Astrocyte (in vitro differentiated cells and primary cell): Measurements from ENCODE around the gene CMBL. TPM values are rescaled to one million over a fixed set of nuclear protein-coding genes. Genes with fewer than 3 reads are reported as not detected.

Source experiments
- DNase-seq: peaks from one replicate; pipeline ENCODE4 v3.0.0-alpha.2; 2010; ENCODE audit warnings: low read depth
- FAIRE-seq: peaks from 2 replicates; lab custom pipeline; 2011; peaks lifted over from hg19 to GRCh38; lab: Jason Lieb, UNC
- H2AFZ ChIP-seq: 2 replicates; pipeline ENCODE4 v1.6.0; 2012; ENCODE audit warnings: low read depth, low read length, inconsistent platforms
- H3K27ac ChIP-seq: 2 replicates; pipeline ENCODE4 v1.5.1; 2011; ENCODE audit warnings: low read depth, low read length, inconsistent platforms
- H3K27me3 ChIP-seq: 2 replicates; pipeline ENCODE4 v1.6.0; 2011; ENCODE audit warnings: low read length, inconsistent platforms; ENCODE audit not compliant: insufficient read depth
- H3K36me3 ChIP-seq: 2 replicates; pipeline ENCODE4 v1.5.1; 2011; ENCODE audit warnings: low read length, inconsistent platforms; ENCODE audit not compliant: insufficient read depth
- H3K4me1 ChIP-seq: 2 replicates; pipeline ENCODE4 v1.5.1; 2011; ENCODE audit warnings: low read length, inconsistent platforms; ENCODE audit not compliant: insufficient read depth
- H3K4me2 ChIP-seq: 2 replicates; pipeline ENCODE4 v1.6.0; 2012; ENCODE audit warnings: low read length, inconsistent platforms
- H3K4me3 ChIP-seq: 2 replicates; pipeline ENCODE4 v1.5.1; 2011; ENCODE audit warnings: low read depth, mild to moderate bottlenecking, low read length, inconsistent platforms; ENCODE audit not compliant: insufficient read depth
- H3K79me2 ChIP-seq: 2 replicates; pipeline ENCODE4 v1.6.0; 2012; ENCODE audit warnings: mild to moderate bottlenecking, low read length, inconsistent platforms; ENCODE audit not compliant: insufficient read depth
- H3K9ac ChIP-seq: 2 replicates; pipeline ENCODE4 v1.6.0; 2012; ENCODE audit warnings: mild to moderate bottlenecking, low read length, inconsistent platforms
- H3K9me3 ChIP-seq: 2 replicates; pipeline ENCODE4 v1.5.1; 2012; ENCODE audit warnings: low read depth, mild to moderate bottlenecking, low read length, inconsistent platforms; ENCODE audit not compliant: insufficient read depth
- H4K20me1 ChIP-seq: 2 replicates; pipeline ENCODE4 v1.6.0; 2012; ENCODE audit warnings: low read length, inconsistent platforms; ENCODE audit not compliant: insufficient read depth
- H3K27ac Mint-ChIP-seq: one replicate; pipeline ENCODE4 v1.8.0; 2021; ENCODE audit warnings: mild to moderate bottlenecking, mixed read lengths; ENCODE audit not compliant: unreplicated experiment
- H3K27me3 Mint-ChIP-seq: one replicate; pipeline ENCODE4 v1.8.0; 2021; ENCODE audit warnings: low read depth, mixed read lengths; ENCODE audit not compliant: unreplicated experiment
- H3K36me3 Mint-ChIP-seq: one replicate; pipeline ENCODE4 v1.8.0; 2021; ENCODE audit warnings: low read depth, mixed read lengths; ENCODE audit not compliant: unreplicated experiment
- H3K4me1 Mint-ChIP-seq: one replicate; pipeline ENCODE4 v1.8.0; 2021; ENCODE audit warnings: low read depth, mixed read lengths; ENCODE audit not compliant: unreplicated experiment
- H3K4me3 Mint-ChIP-seq: one replicate; pipeline ENCODE4 v1.8.0; 2021; ENCODE audit warnings: mild to moderate bottlenecking, moderate library complexity, mixed read lengths; ENCODE audit not compliant: unreplicated experiment
- H3K9me3 Mint-ChIP-seq: one replicate; pipeline ENCODE4 v1.8.0; 2021; ENCODE audit warnings: mild to moderate bottlenecking, mixed read lengths; ENCODE audit not compliant: unreplicated experiment
- EZH2 ChIP-seq: IDR thresholded peaks from 2 replicates; pipeline ENCODE4 v1.6.1; 2012; ENCODE audit warnings: mild to moderate bottlenecking, low read length, inconsistent platforms; ENCODE audit not compliant: insufficient read depth
- total RNA-seq: library from RNA; stranded (reverse); gene quantifications from 2 replicates; pipeline ENCODE4 v1.2.1, GENCODE V29; 2021
- TF ChIP-seq, protein P1 (sequence below): IDR thresholded peaks from 2 replicates; pipeline ENCODE4 v1.5.1; 2011; ENCODE audit warnings: low read depth, mild to moderate bottlenecking, inconsistent platforms, low read length, moderate library complexity; ENCODE audit not compliant: insufficient read depth

The CMBL gene
- total RNA-seq, 1 donor from 2014 or later = 39.7 TPM

DNA sequence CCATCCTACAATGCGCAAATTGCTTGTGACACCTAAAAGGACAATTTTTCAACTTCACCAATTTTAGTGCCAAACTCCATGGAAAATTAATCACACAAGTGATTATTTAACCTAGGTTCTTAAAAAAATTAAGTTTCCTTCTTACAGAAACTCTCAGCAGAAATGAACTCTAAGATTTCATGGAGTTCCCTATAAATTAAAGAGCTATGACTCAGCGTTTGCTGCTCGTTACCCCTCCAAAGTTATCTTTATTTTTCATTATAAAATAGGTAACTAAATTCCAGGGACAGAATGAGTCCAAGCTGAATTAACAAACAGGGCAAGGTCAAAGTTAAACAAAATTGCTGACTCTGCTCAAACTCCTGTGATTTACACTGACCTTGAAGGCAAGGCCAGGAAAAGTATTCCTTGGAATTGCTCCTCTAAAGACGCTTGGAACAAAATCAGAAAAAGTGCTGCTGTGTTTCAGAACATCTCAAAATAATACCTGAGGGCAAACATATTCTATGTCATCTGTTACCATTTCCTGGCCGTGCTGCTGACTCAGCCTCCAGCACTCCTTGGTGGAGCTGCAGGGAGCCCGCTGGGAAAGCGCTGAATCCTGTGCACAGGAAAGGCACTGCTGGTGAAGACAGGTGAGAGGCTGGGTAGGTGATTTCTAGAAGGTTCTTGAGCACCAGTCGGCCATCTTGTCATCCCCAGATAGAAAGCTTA lies 2.5 kb upstream of the CMBL start:
- no peak overlapping the region for H3K9ac ChIP-seq
- H3K27me3 Mint-ChIP-seq = peaks cover 7% of the 10 kb centered on the region
- peaks cover 26% of the 10 kb centered on the region for H3K4me1 Mint-ChIP-seq
- H3K27ac Mint-ChIP-seq = peak overlapping the region; percentile 30
- no peak overlapping the region for H2AFZ ChIP-seq
- H3K27me3 ChIP-seq = no peaks in the 10 kb centered on the region
- DNase-seq = peak; percentile 48
- H3K4me1 ChIP-seq = peaks cover 11% of the 10 kb centered on the region
- no peak overlapping the region for H3K27ac ChIP-seq
- TF ChIP-seq EZH2 = no peak
- TF ChIP-seq, protein P1, sequence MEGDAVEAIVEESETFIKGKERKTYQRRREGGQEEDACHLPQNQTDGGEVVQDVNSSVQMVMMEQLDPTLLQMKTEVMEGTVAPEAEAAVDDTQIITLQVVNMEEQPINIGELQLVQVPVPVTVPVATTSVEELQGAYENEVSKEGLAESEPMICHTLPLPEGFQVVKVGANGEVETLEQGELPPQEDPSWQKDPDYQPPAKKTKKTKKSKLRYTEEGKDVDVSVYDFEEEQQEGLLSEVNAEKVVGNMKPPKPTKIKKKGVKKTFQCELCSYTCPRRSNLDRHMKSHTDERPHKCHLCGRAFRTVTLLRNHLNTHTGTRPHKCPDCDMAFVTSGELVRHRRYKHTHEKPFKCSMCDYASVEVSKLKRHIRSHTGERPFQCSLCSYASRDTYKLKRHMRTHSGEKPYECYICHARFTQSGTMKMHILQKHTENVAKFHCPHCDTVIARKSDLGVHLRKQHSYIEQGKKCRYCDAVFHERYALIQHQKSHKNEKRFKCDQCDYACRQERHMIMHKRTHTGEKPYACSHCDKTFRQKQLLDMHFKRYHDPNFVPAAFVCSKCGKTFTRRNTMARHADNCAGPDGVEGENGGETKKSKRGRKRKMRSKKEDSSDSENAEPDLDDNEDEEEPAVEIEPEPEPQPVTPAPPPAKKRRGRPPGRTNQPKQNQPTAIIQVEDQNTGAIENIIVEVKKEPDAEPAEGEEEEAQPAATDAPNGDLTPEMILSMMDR = no peak
- peaks cover 4% of the 10 kb centered on the region for H3K9me3 Mint-ChIP-seq
- peaks cover 5% of the 10 kb centered on the region for H4K20me1 ChIP-seq
- H3K4me2 ChIP-seq = peak overlapping the region; percentile 40
- no peaks in the 10 kb centered on the region for H3K79me2 ChIP-seq
- H3K9me3 ChIP-seq = no peaks in the 10 kb centered on the region
- H3K4me3 ChIP-seq = no peak overlapping the region
- no peaks in the 10 kb centered on the region for H3K36me3 ChIP-seq
- H3K4me3 Mint-ChIP-seq = no peak overlapping the region
- H3K36me3 Mint-ChIP-seq = no peaks in the 10 kb centered on the region
- no peak for FAIRE-seq

DNA sequence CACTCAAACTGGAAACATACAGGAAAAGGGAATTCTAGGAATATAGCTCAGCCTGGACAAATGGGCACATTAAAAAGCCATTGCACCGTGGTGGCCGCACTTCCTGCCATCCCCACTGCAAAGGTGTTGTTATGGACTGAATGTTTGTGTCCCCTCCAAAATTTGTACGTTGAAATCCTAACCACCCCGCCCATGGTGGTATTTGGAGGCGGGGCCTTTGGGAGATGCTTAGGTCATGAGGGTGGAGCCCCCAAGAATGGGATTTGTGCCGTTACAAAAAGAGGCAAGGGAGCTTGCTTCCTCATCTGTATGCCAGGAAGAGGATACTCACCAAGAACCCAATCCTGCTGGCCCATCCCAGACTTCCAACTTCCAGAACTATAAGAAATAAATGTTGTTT lies 1.1 kb upstream of the CMBL start:
- FAIRE-seq (no peak), DNase-seq (no peak)
- Histone ChIP-seq H3K27me3 (no peaks in the 10 kb centered on the region), H3K4me3 (no peak overlapping the region), H3K4me1 (peaks cover 11% of the 10 kb centered on the region), H3K9ac (no peak overlapping the region), H3K9me3 (no peaks in the 10 kb centered on the region), H4K20me1 (peaks cover 5% of the 10 kb centered on the region), H3K36me3 (no peaks in the 10 kb centered on the region), H2AFZ (no peak overlapping the region), H3K27ac (no peak overlapping the region), H3K79me2 (peaks cover 10% of the 10 kb centered on the region), H3K4me2 (no peak overlapping the region)
- Mint-ChIP-seq H3K4me3 (peak overlapping the region; percentile 9), H3K36me3 (peaks cover 2% of the 10 kb centered on the region), H3K27ac (no peak overlapping the region), H3K9me3 (peaks cover 7% of the 10 kb centered on the region), H3K4me1 (peaks cover 26% of the 10 kb centered on the region), H3K27me3 (peaks cover 3% of the 10 kb centered on the region)
- no peak for TF ChIP-seq EZH2
- TF ChIP-seq, protein P1 = no peak

DNA sequence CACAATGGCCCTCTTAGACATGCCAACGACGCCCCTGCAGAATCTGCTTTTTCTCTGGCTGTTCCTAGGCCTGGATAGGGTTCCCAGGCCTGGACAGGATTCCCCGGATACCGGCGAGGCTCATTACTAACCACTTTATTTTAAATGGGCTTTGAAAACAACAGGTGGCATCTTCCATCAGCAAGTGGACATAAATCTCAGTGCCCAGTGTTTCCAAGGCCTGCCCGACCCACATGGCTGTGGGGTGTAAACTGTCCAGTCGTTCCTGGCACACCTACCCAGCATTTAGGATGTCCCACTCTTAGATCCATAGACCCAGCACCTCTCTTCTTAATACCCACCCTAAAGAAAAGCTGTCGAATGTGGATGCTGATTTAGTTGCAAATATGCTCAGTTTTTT lies 896 bp downstream of the CMBL start:
- H3K4me3 ChIP-seq = peak overlapping the region; percentile 75
- H3K36me3 Mint-ChIP-seq = peaks cover 2% of the 10 kb centered on the region
- DNase-seq = no peak
- peaks cover 7% of the 10 kb centered on the region for H3K9me3 Mint-ChIP-seq
- TF ChIP-seq, protein P1 = no peak
- no peak for TF ChIP-seq EZH2
- peak overlapping the region; percentile 88 for H3K4me3 Mint-ChIP-seq
- no peak for FAIRE-seq
- H3K27me3 ChIP-seq = no peaks in the 10 kb centered on the region
- H3K4me2 ChIP-seq = peak overlapping the region; percentile 90
- no peaks in the 10 kb centered on the region for H3K27me3 Mint-ChIP-seq
- peaks cover 11% of the 10 kb centered on the region for H3K4me1 ChIP-seq
- H3K9ac ChIP-seq = peak overlapping the region; percentile 87
- peaks cover 10% of the 10 kb centered on the region for H3K79me2 ChIP-seq
- peaks cover 9% of the 10 kb centered on the region for H4K20me1 ChIP-seq
- peaks cover 25% of the 10 kb centered on the region for H3K4me1 Mint-ChIP-seq
- peak overlapping the region; percentile 98 for H2AFZ ChIP-seq
- no peak overlapping the region for H3K27ac Mint-ChIP-seq
- H3K9me3 ChIP-seq = no peaks in the 10 kb centered on the region
- no peak overlapping the region for H3K27ac ChIP-seq
- no peaks in the 10 kb centered on the region for H3K36me3 ChIP-seq
